Heart left ventricle (tissue), 16 donors: ENCODE measurements around the gene KCND3. TPM values are rescaled to one million over a fixed set of nuclear protein-coding genes. Genes with fewer than 3 reads are reported as not detected.

Experiments
- ATAC-seq, 4 donors: fragments of 200-7000 bp; cut with Tn5 transposase; one replicate each; pipeline ENCODE4 v1.9.1; 2020 to 2022; ENCODE audit warnings: moderate library complexity in 4 of 4, mild to moderate bottlenecking in 3 of 4, moderate number of reproducible peaks in 1 of 4
- DNase-seq, 5 donors: peaks; one replicate each; pipeline ENCODE4 v3.0.0-alpha.2; 2020
- H3K27ac ChIP-seq, 12 donors: fragments of 200-600 bp; sonication (generic) in 4 of 12; one replicate each; pipeline versions ENCODE4 v1.5.0 to v1.8.0; 2016 to 2022; ENCODE audit warnings: mild to moderate bottlenecking in 2 of 12
- H3K27me3 ChIP-seq, 9 donors: fragments of 200-600 bp; sonication (generic) in 2 of 9; one replicate each; pipeline versions ENCODE4 v1.5.1 to v1.8.0; 2016 to 2022; ENCODE audit warnings: mild to moderate bottlenecking in 3 of 9
- H3K36me3 ChIP-seq, 9 donors: fragments of 200-600 bp; sonication (generic) in 2 of 9; one replicate each; pipeline versions ENCODE4 v1.5.0 to v1.8.0; 2018 to 2022; ENCODE audit warnings: mild to moderate bottlenecking in 2 of 9
- H3K4me1 ChIP-seq, 12 donors: fragments of 200-600 bp; sonication (generic) in 4 of 12; one replicate each; pipeline versions ENCODE4 v1.5.0 to v1.8.0; 2016 to 2022; ENCODE audit warnings: mild to moderate bottlenecking in 3 of 12
- H3K4me3 ChIP-seq, 12 donors: fragments of 200-600 bp; sonication (generic) in 4 of 12; one replicate each; pipeline versions ENCODE4 v1.5.0 to v1.8.0; 2017 to 2022; ENCODE audit warnings: mild to moderate bottlenecking in 9 of 12, moderate library complexity in 4 of 12
- H3K9me3 ChIP-seq, 12 donors: fragments of 200-600 bp; sonication (generic) in 4 of 12; one replicate each; pipeline versions ENCODE4 v1.5.0 to v1.8.0; 2016 to 2022; ENCODE audit warnings: mild to moderate bottlenecking in 1 of 12
- CTCF ChIP-seq, 12 donors: fragments of 200-600 bp; sonication (generic) in 4 of 12; IDR thresholded peaks; one replicate each; pipeline versions ENCODE4 v1.5.0 to v1.8.0; 2018 to 2022; ENCODE audit warnings: antibody characterized with exemption in 12 of 12, mild to moderate bottlenecking in 5 of 12
- POLR2A ChIP-seq, 2 donors: fragments of 450-650 bp; IDR thresholded peaks; one replicate each; pipeline ENCODE4 v1.6.1; 2017; ENCODE audit warnings: antibody characterized with exemption in 2 of 2, mild to moderate bottlenecking in 2 of 2, moderate library complexity in 2 of 2
- WGBS, 4 donors: extraction: QIAGEN DNeasy Blood & Tissue Kit in 2 of 4; methylation state at CpG; one replicate each; pipeline versions ENCODE4 v1.1.5 to v1.1.7; 2013 to 2018; 5-methylcytosine and 5-hydroxymethylcytosine counted together
- intact Hi-C, 10 donors: fragments of 100-400 bp; cut with DNase I; formaldehyde crosslinking; loops; one replicate each; pipeline versions ENCODE4 v1.11.1 to v1.14.2; 2022
- polyA plus RNA-seq, 2 donors: library from polyadenylated mRNA; stranded (reverse); fragments of 200-250 nt; gene quantifications; one replicate each; pipeline ENCODE4 v1.2.3, GENCODE V29; 2013
- total RNA-seq, 9 donors: library from RNA; depleted of rRNA in 2 of 9; stranded (reverse); fragments of >200 nt in 2 of 9; fragmentation: NEBNext Ultra II Directional in 3 of 9; extraction: Animal tissue kit (Norgen Biotek cat#: 25700) in 3 of 9; gene quantifications; one replicate each; pipeline versions ENCODE4 v1.1.0 to v1.2.4, GENCODE V29; 2016 to 2023
- donor health status: ischemic (EF 13 %, LVEDD 7.1; RV severe dilation, severe dysfunction).
- donor health status: healthy with polysubstance abuse.
- donor health status: DM: no; HTN: yes; CAD: no.
- donor health status: DM: no; HTN: no; CAD: no.
- donor health status: ischemic (EF 25% LVEDD 6.9; RV normal size, moderate dysfunction).
- donor health status: ischemic (EF 25% LVEDD 5.7; RV mildly dilated, moderate dysfunction).
- donor health status: healthy.
- donor health status: DM: yes; HTN: yes; CAD: no.
- donor health status: ischemic (EF 35%, LVEDD 5.7; RV mildly dilated, moderate dysfunction).
- donor health status: nonischemic (EF 11% LVEDD 7.7; RV severe dilation, severe dysfunction).
- donor health status: DM: yes; HTN: yes; CAD: no.
- donor health status: PGD.
- donor health status: ischemic (EF 29% LVEDD 5.4; RV normal size, mild dysfunction).
- donor health status: nonischemic (EF 23%, LVEDD 6.1; RV moderate dilation, normal function).

Gene KCND3
- total and polyA plus RNA-seq, 11 donors: 7.2 to 23.0 (median 15.3) TPM

GRCh38 chr1:111762332-111762731 lies 227.1 kb downstream of the KCND3 start:
- whole genome bisulfite sequencing, 4 donors: 90 to 94% (median 94%) methylated on average over 2 of the region's 2 CpGs
- Histone ChIP-seq H3K9me3 (no peaks in the 10 kb centered on the region), H3K27ac (no peak overlapping the region), H3K4me3 (no peak overlapping the region), H3K36me3 (peaks cover 0 to 97% (median 88%) of the 10 kb centered on the region in 9 donors), H3K4me1 (peaks cover 0 to 7% (median 0%) of the 10 kb centered on the region in 12 donors), H3K27me3 (no peaks in the 10 kb centered on the region)
- ATAC-seq (no peak), DNase-seq (no peak)
- TF ChIP-seq POLR2A (IDR thresholded peaks at IDR 0.05) (no peak), CTCF (IDR thresholded peaks at IDR 0.05) (no peak)
- intact Hi-C loops: loop anchor here in 2 of 10 donors (10.0 kb wide), 1 partner anchor 538 kb away; the partner anchor contains the start of gene CHI3L2 (in 2 of the 2)

- Histone ChIP-seq H3K4me1 (peaks cover 0 to 13% (median 6%) of the 10 kb centered on the region in 12 donors), H3K4me3 (no peak overlapping the region), H3K27me3 (no peaks in the 10 kb centered on the region), H3K36me3 (peaks cover 0 to 90% (median 82%) of the 10 kb centered on the region in 9 donors), H3K27ac (no peak overlapping the region), H3K9me3 (no peaks in the 10 kb centered on the region)
- no peak for TF ChIP-seq POLR2A (IDR thresholded peaks at IDR 0.05)
- no peak for TF ChIP-seq CTCF (IDR thresholded peaks at IDR 0.05)
- WGBS, 4 donors: 92 to 96% (median 94%) methylated on average over 2 of the region's 2 CpGs
- DNase-seq: no peak
- intact Hi-C loops: loop anchor here in 2 of 10 donors (10.0 kb wide), 1 partner anchor 537 kb away; the partner anchor contains the start of gene CHI3L2 (in 2 of the 2)
- no peak for ATAC-seq
These were observed 227.8 kb downstream of the KCND3 start for GRCh38 chr1:111761717-111762116.

GRCh38 chr1:111758373-111758772 lies 231.1 kb downstream of the KCND3 start:
- peaks cover 0 to 57% (median 48%) of the 10 kb centered on the region in 9 donors for H3K36me3 ChIP-seq
- DNase-seq (no peak), ATAC-seq (no peak)
- peaks cover 0 to 27% (median 17%) of the 10 kb centered on the region in 12 donors for H3K4me1 ChIP-seq
- TF ChIP-seq CTCF (IDR thresholded peaks at IDR 0.05) (no peak), POLR2A (IDR thresholded peaks at IDR 0.05) (no peak)
- H3K27ac ChIP-seq: no peak overlapping the region
- no peaks in the 10 kb centered on the region for H3K9me3 ChIP-seq
- H3K27me3 ChIP-seq: no peaks in the 10 kb centered on the region
- no peak overlapping the region for H3K4me3 ChIP-seq
- intact Hi-C loops: loop anchor here in 5 of 10 donors (5.0 kb wide), 3 partner anchors 101 to 276 kb away; no protein-coding TSS in a partner anchor
- 68 to 78% (median 75%) methylated on average over 2 of the region's 2 CpGs for WGBS, 4 donors

GRCh38 chr1:111756124-111756513 lies 233.3 kb downstream of the KCND3 start:
- Histone ChIP-seq H3K27me3 (no peaks in the 10 kb centered on the region), H3K27ac (peak overlapping the region; percentile 86 to 96 (median 91)), H3K36me3 (peaks cover 0 to 35% (median 26%) of the 10 kb centered on the region in 9 donors), H3K4me3 (peak overlapping the region; percentile 69 to 91 (median 80)), H3K9me3 (no peaks in the 10 kb centered on the region), H3K4me1 (peaks cover 0 to 38% (median 17%) of the 10 kb centered on the region in 12 donors)
- intact Hi-C loops: loop anchor here in 5 of 10 donors (5.0 kb wide), 3 partner anchors 99 to 274 kb away; no protein-coding TSS in a partner anchor
- peak in 1 of 4 donors; percentile 36 for ATAC-seq
- no peak for TF ChIP-seq POLR2A (IDR thresholded peaks at IDR 0.05)
- TF ChIP-seq CTCF (IDR thresholded peaks at IDR 0.05): no peak
- 0 to 1% (median 0%) methylated on average over 27 to 35 of the region's 35 CpGs for WGBS, 4 donors
- DNase-seq: no peak
